ENCODE results near the gene MED12. TPM values are rescaled to one million over a fixed set of nuclear protein-coding genes. Genes with fewer than 3 reads are reported as not detected.

The MED12 gene
- total RNA-seq, 2 donors from 2014 or later = 21.1 to 23.8 TPM

DNA sequence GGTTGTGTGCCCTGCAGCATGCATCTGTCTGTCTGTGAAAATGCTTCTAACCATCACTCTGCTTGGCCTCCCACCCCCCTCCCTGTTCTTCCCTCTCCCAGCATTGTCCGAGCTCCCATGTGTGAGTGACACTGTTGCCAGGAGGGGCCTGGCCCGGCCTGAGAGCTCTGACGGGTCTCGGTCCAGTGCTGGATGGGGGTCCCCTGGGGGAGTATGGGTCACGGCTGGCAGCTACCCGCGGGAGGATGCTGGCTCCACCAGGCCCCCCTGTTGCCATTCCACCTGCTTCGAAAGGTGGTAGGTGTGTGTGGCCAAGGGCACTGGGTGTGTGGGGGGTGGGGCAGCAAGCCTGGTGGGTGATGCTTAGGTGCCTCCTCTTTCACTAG, 29.9 kb downstream of the MED12 start:
- no peak for DNase-seq
- intact Hi-C loops (cut with DNase I) = no loop called here
- ATAC-seq = no peak

DNA sequence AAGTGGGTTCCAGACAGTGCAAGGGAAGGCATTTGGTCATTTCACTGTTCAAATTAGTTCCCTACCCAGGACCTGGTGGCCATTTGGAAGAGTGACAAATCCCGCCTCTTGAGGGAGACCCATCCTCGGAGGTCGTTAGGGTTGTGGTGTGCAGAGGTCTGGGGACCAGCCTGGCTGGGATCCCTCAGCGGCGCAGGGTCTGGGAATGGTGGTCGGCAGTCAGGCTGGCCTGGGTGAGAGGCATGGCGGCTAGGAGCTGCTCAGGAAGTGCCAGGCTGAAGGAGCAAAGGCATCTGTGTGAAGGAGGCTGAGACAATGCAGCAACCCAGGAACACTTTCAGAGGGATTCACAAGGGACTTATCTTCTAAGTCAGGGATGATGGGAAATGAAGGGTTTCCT, 33.0 kb downstream of the MED12 start:
- no peak for DNase-seq
- no peak for ATAC-seq
- intact Hi-C loops (cut with DNase I) = no loop called here

DNA sequence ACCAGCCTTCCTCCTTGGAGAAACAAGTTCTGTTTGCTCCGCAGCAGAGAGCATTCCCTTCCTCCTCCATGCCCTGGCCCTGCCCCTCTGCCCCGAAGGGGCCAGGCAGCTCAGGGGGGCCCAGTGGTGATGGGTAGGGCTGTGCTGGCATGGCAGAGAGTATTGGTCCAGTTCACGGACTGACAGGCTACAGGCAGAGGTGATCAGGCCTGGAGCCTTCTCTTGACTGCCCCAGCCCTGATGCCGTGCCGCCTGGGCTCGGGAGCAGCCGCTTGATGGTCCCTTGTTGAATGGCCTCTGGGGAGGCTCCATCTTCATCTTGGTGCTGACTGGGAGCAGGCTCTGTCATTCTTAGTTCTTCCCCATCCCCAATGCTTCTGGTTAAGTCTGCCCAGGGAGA, 35.8 kb downstream of the MED12 start:
- DNase-seq (no peak), ATAC-seq (no peak)
- intact Hi-C loops (cut with DNase I) = no loop called here

DNA sequence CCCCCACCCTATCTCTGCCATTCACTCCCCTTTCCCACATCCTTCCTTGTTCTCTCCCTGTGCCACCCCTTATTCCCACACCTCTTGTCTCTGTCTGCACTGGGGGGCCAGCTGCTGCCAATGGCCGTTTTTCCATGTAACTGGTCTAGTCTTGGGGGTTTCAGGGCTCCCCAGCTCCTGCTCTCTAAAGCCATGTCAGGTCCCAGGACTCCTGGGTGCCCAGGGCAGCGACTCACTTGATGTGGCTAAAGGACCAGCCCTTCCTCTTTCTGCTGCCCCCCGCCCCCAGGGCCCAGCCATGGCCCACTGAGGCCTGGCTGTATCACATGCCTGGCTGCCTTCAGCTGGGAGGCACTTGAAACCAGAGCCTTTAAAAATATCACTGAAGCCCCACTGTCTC, 36.2 kb downstream of the MED12 start:
- intact Hi-C loops (cut with DNase I) = no loop called here
- no peak for ATAC-seq

DNA sequence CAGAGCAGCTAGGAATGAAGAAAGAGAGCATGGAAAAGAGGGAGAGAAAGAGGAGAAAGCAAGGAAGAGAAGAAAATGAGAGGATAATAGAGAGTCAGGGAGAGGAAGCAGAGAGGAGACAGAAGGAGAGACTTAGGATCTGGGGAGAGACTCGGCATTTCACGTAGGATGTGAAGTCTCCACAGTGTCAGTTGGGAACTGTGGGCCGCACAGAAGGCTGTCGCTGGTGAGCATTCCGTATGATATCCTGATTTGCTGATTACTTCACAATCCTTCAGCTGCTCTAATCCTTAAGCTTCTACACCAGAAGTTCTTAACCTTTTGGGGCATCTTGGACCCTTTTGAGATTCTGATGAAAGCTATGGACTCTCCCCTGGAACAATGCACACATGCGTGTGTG, 40.2 kb downstream of the MED12 start:
- intact Hi-C loops (cut with DNase I) = no loop called here
- ATAC-seq (no peak), DNase-seq (no peak)

More for the DNA sequence above, 36.2 kb downstream of the MED12 start:
- no peak for DNase-seq

DNA sequence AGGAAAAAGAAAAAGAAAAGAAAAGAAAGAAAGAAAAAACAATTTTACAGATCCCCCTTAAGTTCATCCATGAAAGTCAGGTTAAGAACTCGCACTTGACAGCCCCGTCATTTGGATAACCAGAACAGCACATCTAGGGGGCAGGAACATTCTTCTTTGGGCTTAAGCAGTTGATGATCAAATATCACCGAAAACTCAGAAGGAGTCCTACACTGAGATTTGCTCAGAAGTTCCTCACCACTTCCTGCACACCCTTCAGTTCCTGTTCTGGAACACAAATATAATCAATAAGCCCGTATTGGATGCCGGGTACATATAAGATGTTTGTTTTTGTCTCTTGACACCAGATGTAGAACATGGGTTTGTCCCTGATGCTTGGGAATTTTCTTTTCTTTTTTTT, 40.9 kb downstream of the MED12 start:
- ATAC-seq = no peak
- intact Hi-C loops (cut with DNase I) = no loop called here
- DNase-seq = no peak

DNA sequence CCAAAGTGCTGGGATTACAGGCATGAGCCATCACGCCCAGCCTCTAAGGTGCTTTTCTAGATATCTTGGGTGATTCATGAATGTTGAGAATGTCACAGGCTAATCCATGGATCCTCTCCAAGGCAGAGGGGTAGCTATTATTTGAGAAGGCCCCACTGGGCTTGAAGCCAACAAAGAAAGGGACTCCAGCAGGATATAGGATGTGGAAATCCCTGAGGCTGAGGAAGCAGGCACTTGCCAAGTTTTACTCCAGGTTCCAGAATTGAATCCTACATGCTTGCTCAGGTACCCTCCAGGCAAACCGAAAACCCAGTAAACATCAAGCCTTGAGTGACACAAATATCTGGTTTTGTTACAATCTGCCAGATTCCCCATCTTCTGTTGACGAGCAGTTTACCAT, 42.1 kb downstream of the MED12 start:
- intact Hi-C loops (cut with DNase I) = no loop called here
- no peak for ATAC-seq
- no peak for DNase-seq

DNA sequence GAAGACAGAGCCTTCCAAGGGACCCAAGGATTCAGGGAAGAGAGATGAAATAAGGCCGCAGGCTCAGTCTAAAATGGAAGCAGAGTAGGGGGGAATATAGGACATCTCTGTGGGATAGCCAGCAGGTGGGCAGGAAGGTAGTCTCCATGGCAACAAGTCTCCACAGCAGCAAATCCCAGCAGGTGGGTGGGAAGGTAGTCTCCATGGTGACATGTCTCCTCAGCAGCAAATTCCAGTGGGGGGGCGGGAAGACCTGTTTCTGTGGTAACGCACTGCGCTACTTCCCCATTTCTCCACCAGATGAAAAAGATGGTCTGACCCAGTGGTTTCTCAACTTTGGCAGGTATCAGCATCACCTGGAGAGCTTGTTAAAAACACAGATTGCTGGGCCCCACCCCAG, 44.6 kb downstream of the MED12 start:
- intact Hi-C loops (cut with DNase I) = no loop called here
- DNase-seq = no peak
- no peak for ATAC-seq

DNA sequence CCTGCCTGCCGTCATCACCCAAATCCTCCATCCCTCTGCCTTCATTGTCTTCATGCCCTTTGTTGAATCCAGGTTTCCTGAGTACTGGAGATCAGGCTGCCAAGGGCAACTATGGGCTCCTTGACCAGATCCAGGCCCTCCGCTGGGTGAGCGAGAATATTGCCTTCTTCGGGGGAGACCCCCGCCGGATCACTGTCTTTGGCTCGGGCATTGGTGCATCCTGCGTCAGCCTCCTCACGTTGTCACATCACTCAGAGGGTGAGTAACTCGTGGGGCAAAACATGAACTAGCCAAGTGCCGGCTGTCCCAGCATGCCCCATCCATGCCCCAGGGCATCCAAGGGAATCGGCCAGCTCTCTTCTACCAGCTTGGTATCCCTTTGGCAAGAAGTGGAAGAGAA, 45.7 kb downstream of the MED12 start:
- no peak for DNase-seq
- ATAC-seq = no peak
- intact Hi-C loops (cut with DNase I) = no loop called here

DNA sequence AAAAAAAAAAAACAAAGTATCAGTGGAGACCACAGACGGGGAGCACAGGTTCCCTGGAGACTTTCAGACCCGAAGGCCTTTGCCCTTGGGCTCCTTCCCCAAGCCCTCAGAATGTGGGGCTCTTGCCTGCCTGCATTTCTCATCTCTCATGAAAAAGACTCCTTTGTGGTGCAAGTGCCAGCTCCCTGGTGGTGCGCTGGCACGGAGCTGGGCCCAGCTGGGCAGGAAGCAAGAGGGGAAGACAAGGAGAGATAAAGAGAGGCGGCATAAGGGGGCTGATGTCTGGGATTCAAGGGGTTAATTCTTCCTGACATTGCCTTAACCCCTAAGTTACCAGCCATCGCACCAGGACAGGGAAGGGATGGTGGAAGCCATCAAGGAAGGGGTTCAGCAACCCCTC, 48.1 kb downstream of the MED12 start:
- intact Hi-C loops (cut with DNase I) = no loop called here
- no peak for DNase-seq
- no peak for ATAC-seq

DNA sequence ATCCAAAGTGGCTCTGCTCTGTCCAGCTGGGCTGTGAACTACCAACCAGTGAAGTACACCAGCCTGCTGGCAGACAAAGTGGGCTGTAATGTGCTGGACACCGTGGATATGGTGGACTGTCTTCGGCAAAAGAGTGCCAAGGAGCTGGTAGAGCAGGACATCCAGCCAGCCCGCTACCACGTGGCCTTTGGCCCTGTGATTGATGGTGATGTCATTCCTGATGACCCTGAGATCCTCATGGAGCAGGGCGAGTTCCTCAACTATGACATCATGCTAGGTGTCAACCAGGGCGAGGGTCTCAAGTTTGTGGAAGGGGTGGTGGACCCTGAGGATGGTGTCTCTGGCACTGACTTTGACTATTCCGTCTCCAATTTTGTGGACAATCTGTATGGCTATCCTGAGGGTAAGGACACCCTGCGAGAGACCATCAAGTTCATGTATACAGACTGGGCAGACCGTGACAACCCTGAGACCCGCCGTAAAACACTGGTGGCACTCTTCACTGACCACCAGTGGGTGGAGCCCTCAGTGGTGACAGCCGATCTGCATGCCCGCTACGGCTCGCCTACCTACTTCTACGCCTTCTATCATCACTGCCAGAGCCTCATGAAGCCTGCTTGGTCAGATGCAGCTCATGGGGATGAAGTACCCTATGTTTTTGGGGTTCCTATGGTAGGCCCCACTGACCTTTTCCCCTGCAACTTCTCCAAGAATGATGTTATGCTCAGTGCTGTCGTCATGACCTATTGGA, 48.8 kb downstream of the MED12 start:
- intact Hi-C loops (cut with DNase I) = no loop called here
- ATAC-seq (no peak), DNase-seq (no peak)

DNA sequence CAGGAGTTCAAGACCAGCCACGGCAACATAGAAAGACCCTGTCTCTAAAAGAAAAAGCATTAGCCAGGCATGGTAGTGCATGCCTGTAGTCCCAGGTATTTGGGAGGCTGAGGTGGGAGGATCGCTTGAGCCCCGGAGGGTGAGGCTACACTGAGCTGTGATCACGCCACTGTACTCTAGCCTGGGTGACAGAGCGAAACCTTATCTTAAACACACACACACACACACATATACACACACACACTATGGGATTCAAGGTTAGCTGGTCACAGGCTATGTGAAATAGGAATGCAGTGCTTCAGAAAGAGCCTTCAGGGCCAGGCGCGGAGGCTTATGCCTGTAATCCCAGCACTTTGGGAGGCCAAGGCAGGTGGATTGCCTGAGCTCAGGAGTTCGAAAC, 49.7 kb downstream of the MED12 start:
- ATAC-seq (no peak), DNase-seq (no peak)
- intact Hi-C loops (cut with DNase I) = no loop called here

DNA sequence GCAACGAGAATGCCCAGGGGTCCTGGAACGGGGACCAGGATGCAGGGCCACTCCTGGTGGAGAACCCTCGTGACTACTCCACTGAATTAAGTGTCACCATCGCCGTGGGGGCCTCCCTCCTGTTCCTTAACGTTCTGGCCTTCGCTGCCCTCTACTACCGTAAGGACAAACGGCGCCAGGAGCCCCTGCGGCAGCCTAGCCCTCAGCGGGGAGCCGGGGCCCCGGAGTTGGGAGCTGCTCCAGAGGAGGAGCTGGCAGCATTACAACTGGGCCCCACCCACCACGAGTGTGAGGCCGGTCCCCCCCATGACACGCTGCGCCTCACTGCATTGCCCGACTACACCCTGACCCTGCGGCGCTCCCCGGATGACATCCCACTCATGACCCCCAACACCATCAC, 51.2 kb downstream of the MED12 start:
- no peak for DNase-seq
- ATAC-seq = no peak
- intact Hi-C loops (cut with DNase I) = no loop called here

DNA sequence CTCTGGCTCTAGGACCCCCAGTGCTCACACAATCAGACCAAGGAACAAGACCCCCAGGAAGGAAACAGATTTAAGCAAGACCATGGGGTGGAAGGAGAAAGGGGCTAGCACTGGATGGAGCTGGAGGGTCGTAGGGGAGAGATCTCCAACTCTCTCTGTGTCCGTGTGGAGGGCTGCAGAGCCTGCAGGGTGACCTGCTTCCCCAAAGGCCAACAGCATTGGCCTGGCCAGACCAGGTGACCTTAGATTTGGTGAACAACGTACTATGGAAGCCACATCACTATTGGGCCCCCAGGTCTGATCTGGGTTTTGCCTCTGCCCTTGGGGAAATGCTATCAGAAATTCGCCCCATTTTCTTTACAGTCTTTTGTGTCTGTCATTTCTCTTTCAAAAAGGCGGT, 52.3 kb downstream of the MED12 start:
- intact Hi-C loops (cut with DNase I) = loop anchor here in 1 of 2 donors (10.0 kb wide), 1 partner anchor 406 kb away; no protein-coding TSS in a partner anchor
- DNase-seq (no peak), ATAC-seq (no peak)

DNA sequence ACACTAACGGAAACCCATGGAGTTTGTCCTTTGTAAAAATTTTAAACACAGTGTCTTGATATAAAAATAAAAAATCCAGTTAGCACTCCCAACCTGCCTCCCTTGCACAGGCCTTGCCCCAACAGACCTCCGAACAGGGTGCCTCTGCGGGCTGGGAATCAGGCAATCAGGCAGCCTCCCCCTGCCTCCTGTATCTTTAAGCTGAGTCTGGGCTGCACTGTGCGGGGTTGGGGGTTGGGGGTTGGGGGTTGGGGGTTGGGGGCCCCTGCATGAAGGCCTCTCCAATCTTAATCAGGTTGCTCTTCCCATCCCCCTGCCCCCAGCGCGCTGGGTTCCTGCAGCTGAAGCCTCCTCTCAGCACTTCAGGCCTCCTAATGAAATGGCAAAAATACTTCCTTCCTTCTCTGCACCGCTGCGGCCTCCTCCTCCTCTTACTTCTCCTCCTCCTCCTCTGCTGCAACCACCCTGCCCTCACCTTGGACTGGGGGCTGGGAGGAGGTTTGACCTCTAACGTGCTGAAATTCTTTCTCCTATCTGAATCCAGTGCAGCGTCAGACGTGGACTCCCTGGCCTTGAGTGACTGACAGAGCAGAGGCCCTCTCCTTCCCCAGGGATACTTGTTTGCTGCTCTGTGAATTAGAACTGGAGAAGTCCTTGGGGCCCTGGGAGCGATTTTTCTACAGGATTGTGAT, 52.9 kb downstream of the MED12 start:
- peak in 1 of 2 donors; percentile 27 for ATAC-seq
- DNase-seq = no peak
- intact Hi-C loops (cut with DNase I) = loop anchor here in 1 of 2 donors (10.0 kb wide), 1 partner anchor 406 kb away; no protein-coding TSS in a partner anchor

DNA sequence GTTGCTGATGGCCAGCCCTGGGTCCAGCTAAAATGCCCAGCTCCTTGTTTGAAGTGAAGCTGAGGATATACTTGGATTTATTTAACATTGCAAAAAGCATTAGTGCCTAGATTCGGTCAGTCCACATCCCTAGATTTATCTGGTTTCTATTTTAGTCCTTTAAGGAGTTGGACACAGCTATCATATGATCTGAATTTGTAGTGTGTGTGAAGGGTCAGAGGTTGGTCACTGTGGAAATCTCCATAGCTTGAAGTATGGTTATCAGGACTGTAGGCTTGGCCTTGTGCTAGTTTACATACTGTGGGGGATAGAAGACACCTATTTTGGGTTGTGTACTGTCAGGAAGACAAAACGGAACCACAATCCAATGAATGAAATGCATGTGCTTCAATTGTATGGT, 55.0 kb downstream of the MED12 start:
- intact Hi-C loops (cut with DNase I) = loop anchor here in 1 of 2 donors (10.0 kb wide), 1 partner anchor 409 kb away; no protein-coding TSS in a partner anchor
- DNase-seq = no peak
- ATAC-seq = no peak

DNA sequence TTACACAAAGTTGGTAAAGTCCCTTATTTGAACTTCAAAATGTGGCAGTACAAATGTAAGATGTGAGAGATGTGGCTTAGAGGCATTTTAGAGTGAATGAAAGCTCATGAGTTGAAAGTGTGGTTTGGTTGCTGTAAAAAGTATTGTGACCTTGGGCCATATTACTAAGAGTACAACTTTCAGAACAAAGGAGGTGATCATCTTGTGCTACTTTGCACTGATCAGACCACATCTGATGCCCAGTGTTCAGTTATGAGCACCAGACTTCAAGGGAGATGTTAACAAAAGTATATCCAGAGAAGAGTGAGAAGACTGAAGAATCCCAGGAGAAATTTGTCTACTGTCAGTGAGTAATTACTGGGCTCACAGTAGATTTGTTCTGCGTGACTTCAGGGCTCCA, 56.4 kb downstream of the MED12 start:
- no peak for ATAC-seq
- no peak for DNase-seq
- intact Hi-C loops (cut with DNase I) = loop anchor here in 1 of 2 donors (5.0 to 10.0 kb wide), 3 partner anchors 77 to 410 kb away; partner anchors contain the start of gene FOXO4

DNA sequence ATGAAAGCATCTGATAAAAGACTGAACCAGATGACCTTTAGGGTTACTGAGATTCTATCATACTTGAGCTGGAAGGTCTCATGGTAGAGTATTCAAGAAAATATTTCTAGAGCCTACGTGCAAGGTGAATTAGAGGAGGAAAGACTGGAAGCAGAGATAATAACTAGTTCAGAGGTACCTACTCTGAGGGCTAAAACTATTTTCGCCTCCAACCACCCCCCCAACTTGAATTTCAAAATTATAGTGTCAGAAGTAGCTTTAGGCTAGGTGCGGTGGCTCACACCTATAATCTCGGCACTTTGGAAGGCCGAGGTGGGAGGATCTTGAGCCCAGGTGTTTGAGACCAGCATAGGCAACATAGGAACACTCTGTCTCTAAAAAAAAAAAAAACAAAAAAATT, 57.1 kb downstream of the MED12 start:
- DNase-seq = no peak
- ATAC-seq = no peak
- intact Hi-C loops (cut with DNase I) = loop anchor here in 1 of 2 donors (5.0 to 10.0 kb wide), 3 partner anchors 78 to 411 kb away; partner anchors contain the start of gene FOXO4

DNA sequence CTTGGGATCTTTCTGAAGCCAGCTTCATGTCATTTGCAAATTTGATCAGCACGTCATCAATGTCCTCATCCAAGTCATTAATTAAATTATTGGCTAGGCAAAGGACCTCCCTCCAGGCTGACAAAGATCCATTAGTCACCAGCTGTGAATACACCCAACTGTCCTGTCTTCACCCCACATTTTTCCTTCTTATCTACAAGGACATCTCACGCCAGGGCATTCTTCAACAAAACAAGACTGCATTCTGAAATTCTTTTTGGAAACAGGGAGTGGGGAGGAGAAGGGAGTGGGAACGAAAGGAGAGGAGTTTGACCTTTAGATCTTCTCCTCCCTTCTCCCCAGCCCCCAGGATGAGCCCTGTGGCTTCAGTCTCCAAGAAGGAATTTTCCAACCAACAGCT, 58.9 kb downstream of the MED12 start:
- intact Hi-C loops (cut with DNase I) = loop anchor here in 1 of 2 donors (5.0 to 10.0 kb wide), 3 partner anchors 80 to 413 kb away; partner anchors contain the start of gene FOXO4
- ATAC-seq (no peak), DNase-seq (no peak)

DNA sequence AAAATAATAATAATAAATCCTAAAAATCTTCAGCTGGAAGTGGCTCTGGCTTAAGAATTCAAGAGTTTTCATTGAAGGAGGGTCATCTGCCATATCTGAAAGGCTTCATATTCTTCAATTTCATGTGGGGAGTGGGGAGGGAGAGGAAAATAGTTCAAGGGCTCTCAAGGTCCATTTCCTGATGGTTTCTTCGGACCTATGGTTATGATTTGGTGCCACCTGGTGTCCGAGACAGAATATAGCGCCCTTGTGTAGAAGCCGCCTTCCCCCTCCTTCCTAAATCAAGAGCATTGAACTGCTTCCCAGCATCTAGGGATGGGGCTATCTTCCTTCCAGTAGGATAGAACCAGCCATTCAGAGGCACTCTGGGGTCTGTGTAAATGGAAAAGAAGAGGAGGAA, 60.5 kb downstream of the MED12 start:
- ATAC-seq (peak in 1 of 2 donors; percentile 41), DNase-seq (peak; percentile 37)
- intact Hi-C loops (cut with DNase I) = loop anchor here in 1 of 2 donors (5.0 to 10.0 kb wide), 3 partner anchors 82 to 414 kb away; partner anchors contain the start of gene FOXO4
